ENCODE measurements around the gene TMC1. TPM values are rescaled to one million over a fixed set of nuclear protein-coding genes. Genes with fewer than 3 reads are reported as not detected.

The TMC1 gene
- total and polyA plus RNA-seq, 2 of the 8 experiments (the other 6 are each of a cell fraction or from before 2014, with no cell fraction given), result 0.95 to 0.98 TPM

DNA sequence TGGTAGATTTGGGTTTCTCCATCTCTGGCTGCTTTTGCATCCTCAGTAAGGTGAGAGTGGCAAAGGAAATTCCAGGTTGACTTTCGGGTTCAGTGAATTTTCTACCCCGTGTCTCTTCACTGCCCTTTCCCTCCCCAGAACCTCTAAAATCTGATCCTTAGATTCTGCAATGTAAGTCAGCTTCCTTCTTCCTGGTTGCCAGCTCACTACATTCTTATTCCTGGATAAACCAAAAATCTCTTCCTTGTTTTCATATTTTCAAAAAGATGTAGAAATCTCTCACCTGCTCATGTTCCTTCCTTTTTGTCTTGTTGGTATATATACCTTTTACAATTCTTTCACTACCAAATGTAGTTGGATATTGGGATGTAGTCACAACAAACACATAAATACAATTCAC is 145.8 kb downstream of the TMC1 start (continued):
- TF ChIP-seq, protein P1, sequence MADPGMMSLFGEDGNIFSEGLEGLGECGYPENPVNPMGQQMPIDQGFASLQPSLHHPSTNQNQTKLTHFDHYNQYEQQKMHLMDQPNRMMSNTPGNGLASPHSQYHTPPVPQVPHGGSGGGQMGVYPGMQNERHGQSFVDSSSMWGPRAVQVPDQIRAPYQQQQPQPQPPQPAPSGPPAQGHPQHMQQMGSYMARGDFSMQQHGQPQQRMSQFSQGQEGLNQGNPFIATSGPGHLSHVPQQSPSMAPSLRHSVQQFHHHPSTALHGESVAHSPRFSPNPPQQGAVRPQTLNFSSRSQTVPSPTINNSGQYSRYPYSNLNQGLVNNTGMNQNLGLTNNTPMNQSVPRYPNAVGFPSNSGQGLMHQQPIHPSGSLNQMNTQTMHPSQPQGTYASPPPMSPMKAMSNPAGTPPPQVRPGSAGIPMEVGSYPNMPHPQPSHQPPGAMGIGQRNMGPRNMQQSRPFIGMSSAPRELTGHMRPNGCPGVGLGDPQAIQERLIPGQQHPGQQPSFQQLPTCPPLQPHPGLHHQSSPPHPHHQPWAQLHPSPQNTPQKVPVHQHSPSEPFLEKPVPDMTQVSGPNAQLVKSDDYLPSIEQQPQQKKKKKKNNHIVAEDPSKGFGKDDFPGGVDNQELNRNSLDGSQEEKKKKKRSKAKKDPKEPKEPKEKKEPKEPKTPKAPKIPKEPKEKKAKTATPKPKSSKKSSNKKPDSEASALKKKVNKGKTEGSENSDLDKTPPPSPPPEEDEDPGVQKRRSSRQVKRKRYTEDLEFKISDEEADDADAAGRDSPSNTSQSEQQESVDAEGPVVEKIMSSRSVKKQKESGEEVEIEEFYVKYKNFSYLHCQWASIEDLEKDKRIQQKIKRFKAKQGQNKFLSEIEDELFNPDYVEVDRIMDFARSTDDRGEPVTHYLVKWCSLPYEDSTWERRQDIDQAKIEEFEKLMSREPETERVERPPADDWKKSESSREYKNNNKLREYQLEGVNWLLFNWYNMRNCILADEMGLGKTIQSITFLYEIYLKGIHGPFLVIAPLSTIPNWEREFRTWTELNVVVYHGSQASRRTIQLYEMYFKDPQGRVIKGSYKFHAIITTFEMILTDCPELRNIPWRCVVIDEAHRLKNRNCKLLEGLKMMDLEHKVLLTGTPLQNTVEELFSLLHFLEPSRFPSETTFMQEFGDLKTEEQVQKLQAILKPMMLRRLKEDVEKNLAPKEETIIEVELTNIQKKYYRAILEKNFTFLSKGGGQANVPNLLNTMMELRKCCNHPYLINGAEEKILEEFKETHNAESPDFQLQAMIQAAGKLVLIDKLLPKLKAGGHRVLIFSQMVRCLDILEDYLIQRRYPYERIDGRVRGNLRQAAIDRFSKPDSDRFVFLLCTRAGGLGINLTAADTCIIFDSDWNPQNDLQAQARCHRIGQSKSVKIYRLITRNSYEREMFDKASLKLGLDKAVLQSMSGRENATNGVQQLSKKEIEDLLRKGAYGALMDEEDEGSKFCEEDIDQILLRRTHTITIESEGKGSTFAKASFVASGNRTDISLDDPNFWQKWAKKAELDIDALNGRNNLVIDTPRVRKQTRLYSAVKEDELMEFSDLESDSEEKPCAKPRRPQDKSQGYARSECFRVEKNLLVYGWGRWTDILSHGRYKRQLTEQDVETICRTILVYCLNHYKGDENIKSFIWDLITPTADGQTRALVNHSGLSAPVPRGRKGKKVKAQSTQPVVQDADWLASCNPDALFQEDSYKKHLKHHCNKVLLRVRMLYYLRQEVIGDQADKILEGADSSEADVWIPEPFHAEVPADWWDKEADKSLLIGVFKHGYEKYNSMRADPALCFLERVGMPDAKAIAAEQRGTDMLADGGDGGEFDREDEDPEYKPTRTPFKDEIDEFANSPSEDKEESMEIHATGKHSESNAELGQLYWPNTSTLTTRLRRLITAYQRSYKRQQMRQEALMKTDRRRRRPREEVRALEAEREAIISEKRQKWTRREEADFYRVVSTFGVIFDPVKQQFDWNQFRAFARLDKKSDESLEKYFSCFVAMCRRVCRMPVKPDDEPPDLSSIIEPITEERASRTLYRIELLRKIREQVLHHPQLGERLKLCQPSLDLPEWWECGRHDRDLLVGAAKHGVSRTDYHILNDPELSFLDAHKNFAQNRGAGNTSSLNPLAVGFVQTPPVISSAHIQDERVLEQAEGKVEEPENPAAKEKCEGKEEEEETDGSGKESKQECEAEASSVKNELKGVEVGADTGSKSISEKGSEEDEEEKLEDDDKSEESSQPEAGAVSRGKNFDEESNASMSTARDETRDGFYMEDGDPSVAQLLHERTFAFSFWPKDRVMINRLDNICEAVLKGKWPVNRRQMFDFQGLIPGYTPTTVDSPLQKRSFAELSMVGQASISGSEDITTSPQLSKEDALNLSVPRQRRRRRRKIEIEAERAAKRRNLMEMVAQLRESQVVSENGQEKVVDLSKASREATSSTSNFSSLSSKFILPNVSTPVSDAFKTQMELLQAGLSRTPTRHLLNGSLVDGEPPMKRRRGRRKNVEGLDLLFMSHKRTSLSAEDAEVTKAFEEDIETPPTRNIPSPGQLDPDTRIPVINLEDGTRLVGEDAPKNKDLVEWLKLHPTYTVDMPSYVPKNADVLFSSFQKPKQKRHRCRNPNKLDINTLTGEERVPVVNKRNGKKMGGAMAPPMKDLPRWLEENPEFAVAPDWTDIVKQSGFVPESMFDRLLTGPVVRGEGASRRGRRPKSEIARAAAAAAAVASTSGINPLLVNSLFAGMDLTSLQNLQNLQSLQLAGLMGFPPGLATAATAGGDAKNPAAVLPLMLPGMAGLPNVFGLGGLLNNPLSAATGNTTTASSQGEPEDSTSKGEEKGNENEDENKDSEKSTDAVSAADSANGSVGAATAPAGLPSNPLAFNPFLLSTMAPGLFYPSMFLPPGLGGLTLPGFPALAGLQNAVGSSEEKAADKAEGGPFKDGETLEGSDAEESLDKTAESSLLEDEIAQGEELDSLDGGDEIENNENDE (IDR thresholded peaks at IDR 0.05; ENCODE audit: insufficient replicate concordance, low read length), result no peak
- no peak for TF ChIP-seq EGR1 (IDR thresholded peaks at IDR 0.05; ENCODE audit: borderline replicate concordance, low read depth, low read length)

Measured in H1 (cell line).